ENCODE measurements around the gene GLT6D1. TPM values are rescaled to one million over a fixed set of nuclear protein-coding genes. Genes with fewer than 3 reads are reported as not detected.
"Not testable (repeated sequence)": the region's sequence is repeated elsewhere in the genome, so short reads cannot be mapped to it uniquely, and the experiment has no call there.

The GLT6D1 gene
- total and polyA plus RNA-seq, 7 donors = not detected

- no peak overlapping the region for H3K27ac ChIP-seq
- intact Hi-C loops (cut with DNase I) = no loop called here
- DNase-seq = no peak
- no peaks in the 10 kb centered on the region for H3K4me1 ChIP-seq
- TF ChIP-seq CTCF (IDR thresholded peaks at IDR 0.05) (no peak), POLR2AphosphoS5 (IDR thresholded peaks at IDR 0.05) (no peak), EP300 (IDR thresholded peaks at IDR 0.05) (no peak), POLR2A (IDR thresholded peaks at IDR 0.05) (no peak)
- no peaks in the 10 kb centered on the region for H3K36me3 ChIP-seq
- no peak overlapping the region for H3K4me3 ChIP-seq
- H3K9me3 ChIP-seq = peaks cover 8 to 36% (median 26%) of the 10 kb centered on the region in 4 donors
- no peaks in the 10 kb centered on the region for H3K27me3 ChIP-seq
- 79 to 80% methylated on average over 10 of the region's 10 CpGs for WGBS, 2 donors
Measured at GRCh38 chr9:135648494-135649410, 9.4 kb upstream of the GLT6D1 start.

- intact Hi-C loops (cut with DNase I) = no loop called here
- H3K27me3 ChIP-seq = no peaks in the 10 kb centered on the region
- no peak overlapping the region for H3K4me3 ChIP-seq
- peaks cover 8 to 36% (median 26%) of the 10 kb centered on the region in 4 donors for H3K9me3 ChIP-seq
- no peak for DNase-seq
- H3K4me1 ChIP-seq = no peaks in the 10 kb centered on the region
- 86 to 89% methylated on average over 4 of the region's 4 CpGs for WGBS, 2 donors
- no peaks in the 10 kb centered on the region for H3K36me3 ChIP-seq
- TF ChIP-seq CTCF (IDR thresholded peaks at IDR 0.05) (no peak), POLR2AphosphoS5 (IDR thresholded peaks at IDR 0.05) (no peak), POLR2A (IDR thresholded peaks at IDR 0.05) (no peak), EP300 (IDR thresholded peaks at IDR 0.05) (no peak)
- H3K27ac ChIP-seq = no peak overlapping the region
Measured at GRCh38 chr9:135647884-135648283, 8.5 kb upstream of the GLT6D1 start.

- TF ChIP-seq CTCF (IDR thresholded peaks at IDR 0.05) = no peak
- TF ChIP-seq POLR2AphosphoS5 (IDR thresholded peaks at IDR 0.05) = no peak
- no peak for TF ChIP-seq POLR2A (IDR thresholded peaks at IDR 0.05)
- TF ChIP-seq EP300 (IDR thresholded peaks at IDR 0.05) = no peak
- Histone ChIP-seq H3K9me3 (peaks cover 8 to 36% (median 26%) of the 10 kb centered on the region in 4 donors), H3K27ac (no peak overlapping the region), H3K4me1 (no peaks in the 10 kb centered on the region), H3K27me3 (peaks cover 0 to 5% (median 0%) of the 10 kb centered on the region in 3 donors), H3K36me3 (no peaks in the 10 kb centered on the region), H3K4me3 (no peak overlapping the region)
- WGBS, 2 donors = 82 to 84% methylated on average over 5 of the region's 5 CpGs
- intact Hi-C loops (cut with DNase I) = no loop called here
- no peak for DNase-seq
Measured at GRCh38 chr9:135644631-135645218, 5.4 kb upstream of the GLT6D1 start.

GRCh38 chr9:135641745-135642144 is 2.4 kb upstream of the GLT6D1 start:
- DNase-seq = no peak
- H3K27ac ChIP-seq = no peak overlapping the region
- 66 to 77% methylated on average over 8 of the region's 8 CpGs for WGBS, 2 donors
- no peak for TF ChIP-seq POLR2AphosphoS5 (IDR thresholded peaks at IDR 0.05)
- H3K27me3 ChIP-seq = peaks cover 0 to 19% (median 6%) of the 10 kb centered on the region in 3 donors
- peaks cover 0 to 14% (median 9%) of the 10 kb centered on the region in 4 donors for H3K9me3 ChIP-seq
- intact Hi-C loops (cut with DNase I) = no loop called here
- no peaks in the 10 kb centered on the region for H3K4me1 ChIP-seq
- H3K4me3 ChIP-seq = no peak overlapping the region
- no peaks in the 10 kb centered on the region for H3K36me3 ChIP-seq

- WGBS, 2 donors = 87% methylated on average over 7 of the region's 7 CpGs
- TF ChIP-seq POLR2A (IDR thresholded peaks at IDR 0.05) (no peak), CTCF (IDR thresholded peaks at IDR 0.05) (no peak), POLR2AphosphoS5 (IDR thresholded peaks at IDR 0.05) (no peak)
- H3K4me1 ChIP-seq = no peaks in the 10 kb centered on the region
Measured at GRCh38 chr9:135641047-135641446, 1.7 kb upstream of the GLT6D1 start.

GRCh38 chr9:135636930-135637530 is 2.3 kb downstream of the GLT6D1 start:
- H3K9me3 ChIP-seq; H3K36me3 ChIP-seq; intact Hi-C loops (cut with DNase I); H3K4me1 ChIP-seq; DNase-seq; H3K27ac ChIP-seq; H3K4me3 ChIP-seq: not testable (repeated sequence)
- WGBS, 2 donors = 82 to 85% methylated on average over 7 of the region's 7 CpGs
- peaks cover 0 to 39% (median 6%) of the 10 kb centered on the region in 3 donors for H3K27me3 ChIP-seq

More at GRCh38 chr9:135641047-135641446, 1.7 kb upstream of the GLT6D1 start:
- no peaks in the 10 kb centered on the region for H3K36me3 ChIP-seq
- intact Hi-C loops (cut with DNase I) = no loop called here
- peaks cover 0 to 25% (median 6%) of the 10 kb centered on the region in 3 donors for H3K27me3 ChIP-seq
- no peak for DNase-seq
- H3K4me3 ChIP-seq = no peak overlapping the region
- peaks cover 0 to 14% (median 9%) of the 10 kb centered on the region in 4 donors for H3K9me3 ChIP-seq
- no peak overlapping the region for H3K27ac ChIP-seq

Measured in sigmoid colon (tissue), 7 donors.